ENCODE results near the gene PMVK. TPM values are rescaled to one million over a fixed set of nuclear protein-coding genes. Genes with fewer than 3 reads are reported as not detected.
"Not testable (repeated sequence)": the region's sequence is repeated elsewhere in the genome, so short reads cannot be mapped to it uniquely, and the experiment has no call there.

Gene PMVK
- total RNA-seq, 1 experiment from 2014 or later, result 32.3 TPM

GRCh38 chr1:154908937-154909336 is 27.6 kb downstream of the PMVK start:
- no peak overlapping the region for H3K4me2 ChIP-seq (ENCODE audit: low read length)
- no peak for ATAC-seq
- intact Hi-C loops (cut with micrococcal nuclease), result no loop called here
- H3K27me3 ChIP-seq (ENCODE audit: low read length), result no peaks in the 10 kb centered on the region
- no TSS peak for BruUV-seq (replicated peaks)
- DNase-seq, result no peak
- POLR2A ChIA-PET (ENCODE audit: unreplicated experiment), result interaction anchor here (0.7 kb wide), 1 partner anchor 27 kb away, joined by 3 read pairs; no protein-coding TSS in a partner anchor
- H3K4me1 ChIP-seq (ENCODE audit: insufficient read depth, low read length), result no peaks in the 10 kb centered on the region
- no peaks in the 10 kb centered on the region for H3K79me2 ChIP-seq (ENCODE audit: low read length)
- no peaks in the 10 kb centered on the region for H3K36me3 ChIP-seq (ENCODE audit: low read depth, low read length)
- H3K27ac ChIP-seq (ENCODE audit: low read length), result no peak overlapping the region
- CTCF ChIA-PET, result no interaction called here
- no peaks in the 10 kb centered on the region for H3K9me3 ChIP-seq (ENCODE audit: low read length)
- TF ChIP-seq CTCF (conservative IDR thresholded peaks at IDR 0.05; ENCODE audit: low read depth, low read length), result no peak
- no peak for TF ChIP-seq EZH2phosphoT487 (IDR thresholded peaks at IDR 0.05; ENCODE audit: borderline replicate concordance, low read length)
- TF ChIP-seq EZH2 (IDR thresholded peaks at IDR 0.05; ENCODE audit: low read length, unreplicated experiment), result no peak
- H3K9ac ChIP-seq (ENCODE audit: low read length), result no peak overlapping the region
- no peaks in the 10 kb centered on the region for H3F3A ChIP-seq (ENCODE audit: low read length, unreplicated experiment)
- H2AFZ ChIP-seq (ENCODE audit: low read length), result no peak overlapping the region
- H3K9me2 ChIP-seq (replicated peaks; ENCODE audit: low read length), result no peaks in the 10 kb centered on the region
- no peak overlapping the region for H3K4me3 ChIP-seq (ENCODE audit: low read length)
- no peaks in the 10 kb centered on the region for H4K20me1 ChIP-seq (ENCODE audit: low read length)

- H3K9me3 ChIP-seq (ENCODE audit: low read length); H3K79me2 ChIP-seq (ENCODE audit: low read length); H3K4me3 ChIP-seq (ENCODE audit: low read length); BruUV-seq (replicated peaks); intact Hi-C loops (cut with micrococcal nuclease); H2AFZ ChIP-seq (ENCODE audit: low read length); H3K27ac ChIP-seq (ENCODE audit: low read length); H3K4me2 ChIP-seq (ENCODE audit: low read length); ATAC-seq; H3K9ac ChIP-seq (ENCODE audit: low read length); H3K27me3 ChIP-seq (ENCODE audit: low read length); POLR2A ChIA-PET (ENCODE audit: unreplicated experiment); DNase-seq; CTCF ChIA-PET; H3K9me2 ChIP-seq (replicated peaks; ENCODE audit: low read length); H3F3A ChIP-seq (ENCODE audit: low read length, unreplicated experiment); H3K4me1 ChIP-seq (ENCODE audit: insufficient read depth, low read length); H3K36me3 ChIP-seq (ENCODE audit: low read depth, low read length); H4K20me1 ChIP-seq (ENCODE audit: low read length): not testable (repeated sequence)
Measured at GRCh38 chr1:154908129-154908528, 28.4 kb downstream of the PMVK start.

- Histone ChIP-seq H2AFZ (ENCODE audit: low read length) (no peak overlapping the region), H3K9me3 (ENCODE audit: low read length) (no peaks in the 10 kb centered on the region), H4K20me1 (ENCODE audit: low read length) (no peaks in the 10 kb centered on the region), H3K36me3 (ENCODE audit: low read depth, low read length) (no peaks in the 10 kb centered on the region), H3F3A (ENCODE audit: low read length, unreplicated experiment) (no peaks in the 10 kb centered on the region), H3K9ac (ENCODE audit: low read length) (no peak overlapping the region), H3K4me1 (ENCODE audit: insufficient read depth, low read length) (no peaks in the 10 kb centered on the region), H3K27ac (ENCODE audit: low read length) (no peak overlapping the region), H3K27me3 (ENCODE audit: low read length) (no peaks in the 10 kb centered on the region), H3K9me2 (replicated peaks; ENCODE audit: low read length) (no peaks in the 10 kb centered on the region), H3K4me3 (ENCODE audit: low read length) (no peak overlapping the region), H3K4me2 (ENCODE audit: low read length) (no peak overlapping the region), H3K79me2 (ENCODE audit: low read length) (no peaks in the 10 kb centered on the region)
- POLR2A ChIA-PET (ENCODE audit: unreplicated experiment), result interaction anchor here (0.5 kb wide), 1 partner anchor 76 kb away, joined by 4 read pairs; the partner anchor contains the start of gene FLAD1
- no TSS peak for BruUV-seq (replicated peaks)
- DNase-seq, result peak; percentile 58
- ATAC-seq, result peak; percentile 70
- intact Hi-C loops (cut with micrococcal nuclease), result loop anchor here (2.0 kb wide), 1 partner anchor 30 kb away; the partner anchor contains the start of gene PMVK
- TF ChIP-seq EZH2phosphoT487 (IDR thresholded peaks at IDR 0.05; ENCODE audit: borderline replicate concordance, low read length) (no peak), CTCF (conservative IDR thresholded peaks at IDR 0.05; ENCODE audit: low read depth, low read length) (peak; percentile 74)
- CTCF ChIA-PET, result interaction anchor here (0.5 to 1.2 kb wide), 3 partner anchors 25 to 75 kb away, joined by 4 to 5 read pairs (median 5); no protein-coding TSS in a partner anchor
Measured at GRCh38 chr1:154906621-154907081, 29.9 kb downstream of the PMVK start.
